Neural cell (in vitro differentiated cells): ENCODE results near the gene VPS37B. TPM values are rescaled to one million over a fixed set of nuclear protein-coding genes. Genes with fewer than 3 reads are reported as not detected.

Experiments
- H2AFZ ChIP-seq: fragments of 200-600, 300-800 bp; sonication (generic), shearing (Covaris generic); 2 replicates; pipeline ENCODE4 v1.6.0; 2014; ENCODE audit warnings: low read depth, mild to moderate bottlenecking, antibody characterized with exemption, low read length, moderate library complexity
- H3F3A ChIP-seq: fragments of 200-600 bp; shearing (Covaris generic); 2 replicates; pipeline ENCODE4 v1.6.1; 2016; ENCODE audit warnings: mild to moderate bottlenecking, moderate library complexity, mixed read lengths, antibody characterized with exemption, low read length; ENCODE audit not compliant: insufficient read depth, poor library complexity, severe bottlenecking
- H3K27ac ChIP-seq: fragments of 200-600, 300-800 bp; sonication (generic), shearing (Covaris generic); 2 replicates; pipeline ENCODE4 v1.5.1; 2014; ENCODE audit warnings: mild to moderate bottlenecking, low read length, moderate library complexity
- H3K27me3 ChIP-seq: fragments of 300-800, 200-600 bp; sonication (generic), shearing (Covaris generic); 2 replicates; pipeline ENCODE4 v1.6.0; 2014; ENCODE audit warnings: mild to moderate bottlenecking, low read depth, low read length, moderate library complexity; ENCODE audit not compliant: insufficient read depth
- H3K36me3 ChIP-seq: fragments of 300-800, 200-600 bp; sonication (generic), shearing (Covaris generic); 2 replicates; pipeline ENCODE4 v1.5.1; 2014; ENCODE audit warnings: mild to moderate bottlenecking, antibody characterized with exemption, low read length, moderate library complexity; ENCODE audit not compliant: insufficient read depth
- H3K4me2 ChIP-seq: fragments of 300-800, 200-600 bp; sonication (generic), shearing (Covaris generic); 2 replicates; pipeline ENCODE4 v1.6.0; 2014; ENCODE audit warnings: mild to moderate bottlenecking, low read length
- H3K4me3 ChIP-seq: fragments of 300-800, 200-600 bp; sonication (generic), shearing (Covaris generic); 2 replicates; pipeline ENCODE4 v1.5.1; 2014; ENCODE audit warnings: mild to moderate bottlenecking, low read length, moderate library complexity
- H3K79me2 ChIP-seq: fragments of 200-600 bp; shearing (Covaris generic); replicated peaks from 2 replicates; pipeline ENCODE4 v1.6.0; 2014; ENCODE audit warnings: mild to moderate bottlenecking, low read length, moderate library complexity; ENCODE audit not compliant: insufficient read depth
- H3K9ac ChIP-seq: fragments of 300-800, 200-600 bp; sonication (generic), shearing (Covaris generic); 2 replicates; pipeline ENCODE4 v1.6.1; 2016; ENCODE audit warnings: mild to moderate bottlenecking, low read length, mixed read lengths
- H3K9me2 ChIP-seq: fragments of 200-600 bp; shearing (Covaris generic); 2 replicates; pipeline ENCODE4 v1.6.1; 2016; ENCODE audit warnings: mild to moderate bottlenecking, low read length, mixed read lengths; ENCODE audit not compliant: insufficient read depth
- H3K9me3 ChIP-seq: fragments of 200-600, 300-800 bp; sonication (generic), shearing (Covaris generic); 2 replicates; pipeline ENCODE4 v1.6.1; 2016; ENCODE audit warnings: mild to moderate bottlenecking, mixed run types, low read length, moderate library complexity, mixed read lengths
- H4K20me1 ChIP-seq: fragments of 200-600 bp; shearing (Covaris generic); 2 replicates; pipeline ENCODE4 v1.6.1; 2016; ENCODE audit warnings: mild to moderate bottlenecking, mixed run types; ENCODE audit not compliant: insufficient read depth
- CTCF ChIP-seq: fragments of 450-650 bp; IDR thresholded peaks from 2 replicates; pipeline ENCODE4 v1.5.1; 2014; ENCODE audit warnings: antibody characterized with exemption, mild to moderate bottlenecking, moderate library complexity; ENCODE audit not compliant: poor library complexity, severe bottlenecking
- EP300 ChIP-seq: fragments of 450-650 bp; conservative IDR thresholded peaks from 2 replicates; pipeline ENCODE4 v1.6.1; 2014; ENCODE audit warnings: antibody characterized with exemption, mild to moderate bottlenecking, moderate library complexity; ENCODE audit not compliant: poor library complexity, severe bottlenecking
- EZH2 ChIP-seq: fragments of 200-600, 300-800 bp; shearing (Covaris generic), sonication (generic); IDR thresholded peaks from 2 replicates; pipeline ENCODE4 v1.6.1; 2014; ENCODE audit warnings: antibody characterized with exemption, low read length, borderline replicate concordance, mild to moderate bottlenecking; ENCODE audit not compliant: insufficient read depth, poor library complexity, severe bottlenecking
- MXI1 ChIP-seq: fragments of 450-650 bp; conservative IDR thresholded peaks from 2 replicates; pipeline ENCODE4 v1.6.1; 2014; ENCODE audit warnings: antibody characterized with exemption, mild to moderate bottlenecking; ENCODE audit not compliant: poor library complexity, severe bottlenecking
- POLR2AphosphoS5 ChIP-seq: IDR thresholded peaks from 2 replicates; pipeline ENCODE4 v1.6.1; 2012
- RAD21 ChIP-seq: fragments of 450-650 bp; conservative IDR thresholded peaks from 2 replicates; pipeline ENCODE4 v1.6.1; 2014; ENCODE audit warnings: antibody characterized with exemption, mild to moderate bottlenecking, moderate library complexity
- REST ChIP-seq: IDR thresholded peaks from 2 replicates; pipeline ENCODE4 v1.6.1; 2012; ENCODE audit warnings: borderline replicate concordance
- SMC3 ChIP-seq: fragments of 450-650 bp; conservative IDR thresholded peaks from 2 replicates; pipeline ENCODE4 v1.6.1; 2014; ENCODE audit warnings: antibody characterized with exemption, mild to moderate bottlenecking, moderate library complexity; ENCODE audit not compliant: poor library complexity
- TAF1 ChIP-seq: IDR thresholded peaks from 2 replicates; pipeline ENCODE4 v1.6.1; 2012; ENCODE audit warnings: low read depth
- polyA plus RNA-seq: library from polyadenylated mRNA; depleted of rRNA; stranded (reverse); fragments of >200 nt; gene quantifications from 2 replicates; pipeline ENCODE4 v1.2.3, GENCODE V29; 2014

VPS37B gene
- polyA plus RNA-seq, 1 donor from 2014 or later: 30.2 TPM

DNA sequence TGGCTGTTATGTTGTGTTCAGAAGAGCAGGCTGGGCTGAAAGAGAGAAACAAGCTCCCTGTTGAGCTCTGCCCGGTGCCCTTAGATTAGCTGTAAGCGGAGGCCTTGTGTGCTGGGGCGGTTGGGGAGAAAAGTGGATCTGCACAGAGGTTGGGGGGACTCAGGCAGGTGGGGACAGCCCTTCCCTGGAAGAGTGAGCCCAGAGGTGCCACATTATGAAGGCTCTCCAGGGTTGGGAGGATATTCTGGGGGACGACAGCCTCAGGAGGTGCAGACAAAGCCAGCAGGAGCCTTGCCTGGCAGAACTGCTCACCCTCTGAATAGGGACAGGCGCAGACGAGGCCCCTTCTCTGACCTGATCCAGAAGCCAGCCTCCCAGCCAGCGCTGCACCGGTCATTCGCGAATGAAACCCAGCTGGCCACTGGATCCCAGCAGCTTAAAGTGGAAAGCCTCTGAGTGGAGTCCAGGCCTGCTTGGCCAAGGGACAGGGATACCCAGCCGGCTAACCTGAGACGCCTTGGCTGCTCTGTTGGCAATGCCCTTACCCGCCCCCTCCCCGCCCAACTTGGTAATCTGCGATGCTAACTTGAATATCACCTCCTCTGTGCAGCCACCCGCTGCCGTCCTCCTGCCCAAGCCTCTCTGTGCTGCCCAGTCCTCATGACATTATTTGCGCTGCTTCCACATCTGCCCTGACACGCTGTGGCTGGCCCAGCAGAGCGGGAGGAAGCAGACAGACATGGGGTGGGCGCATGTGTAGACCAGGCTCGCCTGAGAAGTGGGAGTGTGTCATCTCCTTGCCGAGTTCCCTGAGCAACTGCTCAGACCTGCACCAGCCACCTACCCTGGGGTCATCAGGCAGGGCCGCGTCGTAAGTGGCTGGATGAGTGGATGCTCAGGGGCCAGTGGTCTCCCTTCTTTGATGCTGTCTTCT, 55.1 kb downstream of the VPS37B start:
- no peaks in the 10 kb centered on the region for H3K9me2 ChIP-seq
- peaks cover 7% of the 10 kb centered on the region for H3K36me3 ChIP-seq
- no peaks in the 10 kb centered on the region for H3F3A ChIP-seq
- H3K79me2 ChIP-seq: peaks cover 59% of the 10 kb centered on the region
- no peak overlapping the region for H3K27ac ChIP-seq
- H2AFZ ChIP-seq: no peak overlapping the region
- H3K9me3 ChIP-seq: no peaks in the 10 kb centered on the region
- no peak for TF ChIP-seq EP300
- no peak for TF ChIP-seq MXI1
- no peak for TF ChIP-seq RAD21
- TF ChIP-seq SMC3: no peak
- no peak for TF ChIP-seq REST
- no peak for TF ChIP-seq EZH2
- no peak for TF ChIP-seq CTCF
- no peak for TF ChIP-seq POLR2AphosphoS5
- TF ChIP-seq TAF1: no peak
- H4K20me1 ChIP-seq: peaks cover 63% of the 10 kb centered on the region
- no peaks in the 10 kb centered on the region for H3K27me3 ChIP-seq
- no peak overlapping the region for H3K4me2 ChIP-seq
- H3K9ac ChIP-seq: no peak overlapping the region
- no peak overlapping the region for H3K4me3 ChIP-seq

DNA sequence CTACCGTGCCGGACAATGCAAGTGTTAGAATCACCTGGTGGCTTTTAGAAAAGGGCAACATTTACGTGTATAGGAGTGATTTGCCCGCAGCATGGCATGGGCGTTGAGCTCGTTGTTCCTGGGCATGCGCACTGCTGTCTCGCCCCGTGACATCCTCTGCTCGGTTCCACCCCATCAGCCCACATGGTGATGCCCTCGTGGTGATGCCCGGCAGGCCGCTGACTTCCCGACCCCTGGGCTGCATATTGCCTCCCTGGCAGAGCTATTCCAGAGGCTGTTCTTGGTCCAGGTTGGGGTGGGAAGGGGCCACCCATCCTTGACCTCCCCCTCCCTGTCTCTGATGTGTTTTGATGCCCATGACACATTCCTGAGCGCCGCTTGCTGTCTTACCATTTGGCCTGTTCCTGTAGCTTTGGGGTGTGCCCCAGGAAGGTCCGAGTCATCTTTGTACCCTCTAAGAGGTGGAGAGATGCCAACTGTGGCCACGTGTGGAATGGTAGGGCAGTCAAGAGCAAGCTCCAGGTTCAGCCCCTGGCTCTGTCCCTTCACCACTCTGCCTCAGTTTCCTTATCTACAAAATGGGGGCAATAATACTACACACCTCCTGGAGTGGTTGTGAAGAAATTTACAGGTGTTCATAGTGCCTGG, 55.9 kb downstream of the VPS37B start:
- no peak overlapping the region for H3K9ac ChIP-seq
- H3K4me3 ChIP-seq: no peak overlapping the region
- H4K20me1 ChIP-seq: peaks cover 57% of the 10 kb centered on the region
- no peaks in the 10 kb centered on the region for H3K9me2 ChIP-seq
- no peaks in the 10 kb centered on the region for H3K9me3 ChIP-seq
- peaks cover 59% of the 10 kb centered on the region for H3K79me2 ChIP-seq
- H3K36me3 ChIP-seq: peaks cover 7% of the 10 kb centered on the region
- no peak for TF ChIP-seq REST
- TF ChIP-seq MXI1: no peak
- TF ChIP-seq SMC3: no peak
- no peak for TF ChIP-seq EP300
- no peak for TF ChIP-seq POLR2AphosphoS5
- no peak for TF ChIP-seq EZH2
- TF ChIP-seq CTCF: no peak
- no peak for TF ChIP-seq RAD21
- TF ChIP-seq TAF1: no peak
- H3K4me2 ChIP-seq: no peak overlapping the region
- H3K27me3 ChIP-seq: no peaks in the 10 kb centered on the region
- no peaks in the 10 kb centered on the region for H3F3A ChIP-seq
- H2AFZ ChIP-seq: no peak overlapping the region
- H3K27ac ChIP-seq: no peak overlapping the region
